ENCODE measurements around the gene SH3PXD2A. TPM values are rescaled to one million over a fixed set of nuclear protein-coding genes. Genes with fewer than 3 reads are reported as not detected.

The SH3PXD2A gene
- total and polyA plus RNA-seq, 4 experiments from 2014 or later, result 0.39 to 17.5 (median 8.9) TPM

DNA sequence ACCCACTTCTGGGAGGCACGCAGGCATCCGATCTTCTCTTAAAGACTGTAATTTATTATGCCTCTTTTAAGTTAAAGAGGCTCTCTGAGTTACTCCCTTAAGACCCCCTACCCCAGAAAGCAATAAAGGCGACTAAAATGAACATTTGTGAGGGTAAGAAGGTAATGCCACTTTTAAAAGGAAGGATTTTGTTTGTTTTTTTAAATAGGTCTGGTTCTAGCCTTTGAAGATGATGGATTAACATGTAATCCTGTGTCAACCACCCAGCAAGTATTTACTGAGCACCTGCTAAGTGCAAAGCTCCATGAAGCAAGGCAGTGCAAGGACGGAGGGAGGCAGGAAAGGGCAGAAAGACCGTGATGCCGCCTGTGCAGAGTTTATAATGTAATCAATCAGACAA is 26.1 kb downstream of the SH3PXD2A start:
- no peaks in the 10 kb centered on the region for H3K36me3 Mint-ChIP-seq
- H3K9me3 Mint-ChIP-seq, result peaks cover 0 to 10% (median 4%) of the 10 kb centered on the region in 8 donors
- Histone ChIP-seq H3K27me3 (ENCODE audit: insufficient read depth, low read length) (no peaks in the 10 kb centered on the region), H3K9me3 (ENCODE audit: control insufficient read depth in 1 of 2, low read length in 2 of 2) (no peaks in the 10 kb centered on the region), H3K4me1 (ENCODE audit: insufficient read depth, low read length) (no peaks in the 10 kb centered on the region), H3K27ac (ENCODE audit: low read depth, low read length) (no peak overlapping the region), H3K4me3 (ENCODE audit: low read length in 2 of 2) (no peak overlapping the region), H3K36me3 (ENCODE audit: insufficient read depth, low read length) (no peaks in the 10 kb centered on the region)
- H3K4me1 Mint-ChIP-seq, result peaks cover 0 to 7% (median 0%) of the 10 kb centered on the region in 4 donors
- no peaks in the 10 kb centered on the region for H3K27me3 Mint-ChIP-seq
- ChIA-PET CTCF (ENCODE audit: partially characterized antibody) (interaction anchor here (1.2 kb wide), 1 partner anchor 18 kb away, joined by 3 read pairs; no protein-coding TSS in a partner anchor), POLR2A (ENCODE audit: partially characterized antibody) (no interaction called here)
- H3K27ac Mint-ChIP-seq, result no peak overlapping the region
- no peak overlapping the region for H3K4me3 Mint-ChIP-seq
- intact Hi-C loops (cut with micrococcal nuclease), result no loop called here
- DNase-seq, result no peak

DNA sequence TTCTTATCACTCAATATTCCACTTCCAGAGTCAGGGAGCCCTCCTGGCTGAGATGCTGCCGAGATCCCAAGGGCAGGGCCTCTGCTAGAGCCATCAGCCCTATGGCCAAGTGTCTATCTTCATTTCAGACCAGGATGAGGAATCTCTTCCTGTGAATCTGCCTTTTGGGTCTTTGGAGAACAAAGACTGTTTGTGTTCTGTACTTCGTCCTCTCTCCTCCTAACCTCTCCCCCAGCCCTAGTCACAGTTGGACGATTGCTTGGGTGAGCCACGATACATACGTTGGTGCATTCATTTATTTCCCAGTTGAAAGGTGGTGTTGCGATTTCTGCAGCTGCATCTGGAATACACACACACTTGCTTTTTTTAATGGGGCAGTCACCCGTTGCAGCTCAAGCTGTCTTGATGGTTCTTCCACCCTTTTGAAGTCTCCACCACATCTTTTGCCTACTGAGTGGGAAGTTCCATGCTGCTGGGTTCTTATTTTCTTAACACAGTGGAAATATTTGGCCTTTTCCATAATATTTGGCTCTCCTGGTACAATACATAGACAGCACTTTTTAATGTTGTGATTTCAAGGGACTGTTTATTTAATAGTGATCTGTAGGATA is 26.7 kb downstream of the SH3PXD2A start:
- no peak for DNase-seq
- H3K4me1 ChIP-seq (ENCODE audit: insufficient read depth, low read length), result no peaks in the 10 kb centered on the region
- H3K27me3 ChIP-seq (ENCODE audit: insufficient read depth, low read length), result no peaks in the 10 kb centered on the region
- no peak overlapping the region for H3K4me3 ChIP-seq (ENCODE audit: low read length in 2 of 2)
- Mint-ChIP-seq H3K4me1 (peaks cover 0 to 9% (median 0%) of the 10 kb centered on the region in 4 donors), H3K4me3 (no peak overlapping the region), H3K27me3 (no peaks in the 10 kb centered on the region), H3K36me3 (no peaks in the 10 kb centered on the region), H3K9me3 (peaks cover 0 to 10% (median 4%) of the 10 kb centered on the region in 8 donors), H3K27ac (no peak overlapping the region)
- no peaks in the 10 kb centered on the region for H3K9me3 ChIP-seq (ENCODE audit: control insufficient read depth in 1 of 2, low read length in 2 of 2)
- H3K27ac ChIP-seq (ENCODE audit: low read depth, low read length), result no peak overlapping the region
- intact Hi-C loops (cut with micrococcal nuclease), result no loop called here
- ChIA-PET POLR2A (ENCODE audit: partially characterized antibody) (no interaction called here), CTCF (ENCODE audit: partially characterized antibody) (no interaction called here)
- H3K36me3 ChIP-seq (ENCODE audit: insufficient read depth, low read length), result no peaks in the 10 kb centered on the region

GRCh38 chr10:103828107-103828506 is 27.3 kb downstream of the SH3PXD2A start:
- H3K4me1 Mint-ChIP-seq, result peaks cover 0 to 9% (median 0%) of the 10 kb centered on the region in 4 donors
- POLR2A ChIA-PET (ENCODE audit: partially characterized antibody), result no interaction called here
- H3K4me3 ChIP-seq (ENCODE audit: low read length in 2 of 2), result no peak overlapping the region
- H3K27me3 ChIP-seq (ENCODE audit: insufficient read depth, low read length), result no peaks in the 10 kb centered on the region
- intact Hi-C loops (cut with micrococcal nuclease), result no loop called here
- no peak overlapping the region for H3K4me3 Mint-ChIP-seq
- H3K27ac Mint-ChIP-seq, result no peak overlapping the region
- CTCF ChIA-PET (ENCODE audit: partially characterized antibody), result no interaction called here
- H3K27ac ChIP-seq (ENCODE audit: low read depth, low read length), result no peak overlapping the region
- DNase-seq, result no peak
- H3K4me1 ChIP-seq (ENCODE audit: insufficient read depth, low read length), result no peaks in the 10 kb centered on the region
- no peaks in the 10 kb centered on the region for H3K36me3 ChIP-seq (ENCODE audit: insufficient read depth, low read length)
- no peaks in the 10 kb centered on the region for H3K36me3 Mint-ChIP-seq
- peaks cover 0 to 2% of the 10 kb centered on the region in 2 donors for H3K27me3 Mint-ChIP-seq
- H3K9me3 ChIP-seq (ENCODE audit: control insufficient read depth in 1 of 2, low read length in 2 of 2), result no peaks in the 10 kb centered on the region
- peaks cover 0 to 9% (median 3%) of the 10 kb centered on the region in 8 donors for H3K9me3 Mint-ChIP-seq

- POLR2A ChIA-PET (ENCODE audit: partially characterized antibody), result no interaction called here
- no peaks in the 10 kb centered on the region for H3K36me3 ChIP-seq (ENCODE audit: insufficient read depth, low read length)
- H3K4me3 Mint-ChIP-seq, result no peak overlapping the region
- no peak overlapping the region for H3K27ac Mint-ChIP-seq
- no peak overlapping the region for H3K27ac ChIP-seq (ENCODE audit: low read depth, low read length)
- H3K36me3 Mint-ChIP-seq, result no peaks in the 10 kb centered on the region
- H3K4me3 ChIP-seq (ENCODE audit: low read length in 2 of 2), result no peak overlapping the region
- H3K9me3 Mint-ChIP-seq, result peaks cover 0 to 2% (median 0%) of the 10 kb centered on the region in 8 donors
- H3K9me3 ChIP-seq (ENCODE audit: control insufficient read depth in 1 of 2, low read length in 2 of 2), result no peaks in the 10 kb centered on the region
- no peak for DNase-seq
- no peaks in the 10 kb centered on the region for H3K27me3 ChIP-seq (ENCODE audit: insufficient read depth, low read length)
- CTCF ChIA-PET (ENCODE audit: partially characterized antibody), result interaction anchor here (0.8 to 0.9 kb wide), 2 partner anchors 26 to 28 kb away, joined by 3 read pairs; no protein-coding TSS in a partner anchor
- intact Hi-C loops (cut with micrococcal nuclease), result no loop called here
- H3K27me3 Mint-ChIP-seq, result peaks cover 2% of the 10 kb centered on the region in 2 donors
- peaks cover 0 to 9% (median 0%) of the 10 kb centered on the region in 4 donors for H3K4me1 Mint-ChIP-seq
- no peaks in the 10 kb centered on the region for H3K4me1 ChIP-seq (ENCODE audit: insufficient read depth, low read length)
Observed at GRCh38 chr10:103826885-103827284, 28.5 kb downstream of the SH3PXD2A start.

DNA sequence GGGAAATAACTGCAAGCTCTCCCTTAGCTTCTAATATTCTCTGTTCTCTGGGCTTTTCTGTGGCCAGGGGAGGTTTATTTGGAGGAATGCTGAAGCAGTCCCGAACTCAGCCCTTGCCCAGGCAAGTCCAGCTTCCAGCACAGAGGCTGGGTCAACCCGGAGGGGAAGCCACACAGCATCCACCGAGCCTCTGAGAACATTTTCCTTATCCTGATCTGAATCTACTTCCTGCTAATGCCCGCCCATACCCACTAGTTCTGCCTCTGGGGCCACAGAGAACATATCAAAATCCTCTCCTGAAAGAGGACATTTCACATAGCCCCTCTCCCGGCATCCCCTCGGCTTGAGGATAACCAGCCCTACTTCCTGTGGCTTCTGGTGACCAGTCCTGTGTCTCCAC is 31.1 kb downstream of the SH3PXD2A start:
- intact Hi-C loops (cut with micrococcal nuclease), result no loop called here
- Mint-ChIP-seq H3K27me3 (peaks cover 7 to 12% of the 10 kb centered on the region in 2 donors), H3K9me3 (peaks cover 0 to 2% (median 0%) of the 10 kb centered on the region in 8 donors), H3K36me3 (no peaks in the 10 kb centered on the region), H3K4me1 (peaks cover 0 to 9% (median 0%) of the 10 kb centered on the region in 4 donors), H3K4me3 (no peak overlapping the region), H3K27ac (peak overlapping the region in 3 of 7 donors; percentile 22 to 73 (median 66))
- POLR2A ChIA-PET (ENCODE audit: partially characterized antibody), result interaction anchor here (1.8 kb wide), 1 partner anchor 10 kb away, joined by 6 read pairs; no protein-coding TSS in a partner anchor
- Histone ChIP-seq H3K9me3 (ENCODE audit: control insufficient read depth in 1 of 2, low read length in 2 of 2) (no peaks in the 10 kb centered on the region), H3K27ac (ENCODE audit: low read depth, low read length) (no peak overlapping the region), H3K4me3 (ENCODE audit: low read length in 2 of 2) (no peak overlapping the region), H3K36me3 (ENCODE audit: insufficient read depth, low read length) (no peaks in the 10 kb centered on the region), H3K4me1 (ENCODE audit: insufficient read depth, low read length) (no peaks in the 10 kb centered on the region), H3K27me3 (ENCODE audit: insufficient read depth, low read length) (no peaks in the 10 kb centered on the region)
- CTCF ChIA-PET (ENCODE audit: partially characterized antibody), result no interaction called here
- DNase-seq, result no peak

GRCh38 chr10:103823706-103824272 is 31.6 kb downstream of the SH3PXD2A start:
- Histone ChIP-seq H3K9me3 (ENCODE audit: control insufficient read depth in 1 of 2, low read length in 2 of 2) (no peaks in the 10 kb centered on the region), H3K4me1 (ENCODE audit: insufficient read depth, low read length) (no peaks in the 10 kb centered on the region), H3K4me3 (ENCODE audit: low read length in 2 of 2) (no peak overlapping the region), H3K27ac (ENCODE audit: low read depth, low read length) (no peak overlapping the region), H3K27me3 (ENCODE audit: insufficient read depth, low read length) (no peaks in the 10 kb centered on the region), H3K36me3 (ENCODE audit: insufficient read depth, low read length) (no peaks in the 10 kb centered on the region)
- intact Hi-C loops (cut with micrococcal nuclease), result no loop called here
- DNase-seq, result no peak
- ChIA-PET CTCF (ENCODE audit: partially characterized antibody) (no interaction called here), POLR2A (ENCODE audit: partially characterized antibody) (interaction anchor here (1.8 kb wide), 1 partner anchor 10 kb away, joined by 6 read pairs; no protein-coding TSS in a partner anchor)
- Mint-ChIP-seq H3K36me3 (no peaks in the 10 kb centered on the region), H3K27me3 (peaks cover 11 to 14% of the 10 kb centered on the region in 2 donors), H3K27ac (no peak overlapping the region), H3K4me3 (no peak overlapping the region), H3K9me3 (peaks cover 0 to 2% (median 0%) of the 10 kb centered on the region in 8 donors), H3K4me1 (peaks cover 0 to 9% (median 0%) of the 10 kb centered on the region in 4 donors)

DNA sequence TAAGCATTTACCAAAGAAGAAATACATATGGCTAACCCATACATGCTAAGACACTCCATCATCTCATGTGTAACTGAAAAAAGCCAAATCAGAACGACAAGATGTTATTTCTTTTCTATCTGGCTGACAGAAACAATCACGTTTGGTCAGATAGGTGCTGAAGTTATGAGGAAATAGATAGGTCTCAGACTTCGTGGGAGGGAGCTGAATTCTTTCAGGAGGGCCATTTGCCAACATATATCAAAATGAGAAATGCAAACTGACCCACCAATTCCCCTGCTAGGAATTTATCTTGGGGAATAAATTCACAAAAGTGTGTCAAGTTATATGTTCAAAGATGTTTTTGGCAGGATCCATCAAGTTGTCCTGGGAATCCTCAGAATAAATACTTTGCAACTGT is 32.6 kb downstream of the SH3PXD2A start:
- no peak overlapping the region for H3K4me3 Mint-ChIP-seq
- H3K4me1 Mint-ChIP-seq, result peaks cover 0 to 9% (median 0%) of the 10 kb centered on the region in 4 donors
- intact Hi-C loops (cut with micrococcal nuclease), result no loop called here
- no peak for DNase-seq
- H3K27me3 Mint-ChIP-seq, result peaks cover 15 to 16% of the 10 kb centered on the region in 2 donors
- Histone ChIP-seq H3K9me3 (ENCODE audit: control insufficient read depth in 1 of 2, low read length in 2 of 2) (no peaks in the 10 kb centered on the region), H3K36me3 (ENCODE audit: insufficient read depth, low read length) (no peaks in the 10 kb centered on the region), H3K4me1 (ENCODE audit: insufficient read depth, low read length) (no peaks in the 10 kb centered on the region), H3K27me3 (ENCODE audit: insufficient read depth, low read length) (no peaks in the 10 kb centered on the region), H3K27ac (ENCODE audit: low read depth, low read length) (no peak overlapping the region), H3K4me3 (ENCODE audit: low read length in 2 of 2) (no peak overlapping the region)
- H3K27ac Mint-ChIP-seq, result peak overlapping the region in 1 of 7 donors; percentile 73
- H3K9me3 Mint-ChIP-seq, result peaks cover 0 to 2% (median 0%) of the 10 kb centered on the region in 8 donors
- ChIA-PET POLR2A (ENCODE audit: partially characterized antibody) (interaction anchor here (1.8 kb wide), 1 partner anchor 9 kb away, joined by 6 read pairs; no protein-coding TSS in a partner anchor), CTCF (ENCODE audit: partially characterized antibody) (interaction anchor here (0.6 to 0.9 kb wide), 2 partner anchors 104 to 109 kb away, joined by 3 read pairs; no protein-coding TSS in a partner anchor)
- no peaks in the 10 kb centered on the region for H3K36me3 Mint-ChIP-seq
